Stimulated activated CD8-positive, alpha-beta memory T cell treated with anti-CD3 and anti-CD28 coated beads, Interleukin-12 subunit alpha, Interleukin-12 subunit beta, amount 100 ng/mL, for 4 hours (primary cell): Measurements from ENCODE around the gene GOLGA6B.
"Not testable (repeated sequence)": the region's sequence is repeated elsewhere in the genome, so short reads cannot be mapped to it uniquely, and the experiment has no call there.

Experiments used
- DNase-seq: peaks from one replicate; pipeline ENCODE4 v3.0.0-alpha.2; 2020; ENCODE audit warnings: low read depth

The GOLGA6B gene

GRCh38 chr15:72663931-72664330 is 9.4 kb downstream of the GOLGA6B start:
- not testable (repeated sequence) for DNase-seq

GRCh38 chr15:72665706-72666105 is 11.2 kb downstream of the GOLGA6B start:
- not testable (repeated sequence) for DNase-seq

GRCh38 chr15:72669803-72670202 is 15.3 kb downstream of the GOLGA6B start:
- DNase-seq = not testable (repeated sequence)

- DNase-seq = peak; percentile 37
Measured at GRCh38 chr15:72670656-72671352, 16.3 kb downstream of the GOLGA6B start.

- no peak for DNase-seq
Measured at GRCh38 chr15:72671525-72671924, 17.0 kb downstream of the GOLGA6B start.

GRCh38 chr15:72676838-72677237 is 22.3 kb downstream of the GOLGA6B start:
- no peak for DNase-seq

GRCh38 chr15:72680931-72681330 is 26.4 kb downstream of the GOLGA6B start:
- DNase-seq = no peak

- DNase-seq = no peak
Measured at GRCh38 chr15:72682772-72683171, 28.3 kb downstream of the GOLGA6B start.

- DNase-seq = no peak
Measured at GRCh38 chr15:72685301-72685924, 30.9 kb downstream of the GOLGA6B start.

GRCh38 chr15:72685925-72686794 is 31.7 kb downstream of the GOLGA6B start, which contains the start of the genes BBS4 and HIGD2B:
BBS4 (plus strand) TSS chr15:72686207; CDS start chr15:72686228, 21 bp downstream.
HIGD2B (minus strand) TSS chr15:72686182; CDS start chr15:72676374, 9,808 bp downstream.
- peak; percentile 74 for DNase-seq

GRCh38 chr15:72688697-72689096 is 34.2 kb downstream of the GOLGA6B start:
- DNase-seq = no peak

GRCh38 chr15:72690938-72691337 is 36.4 kb downstream of the GOLGA6B start:
- DNase-seq = no peak

GRCh38 chr15:72698938-72699337 is 44.4 kb downstream of the GOLGA6B start:
- no peak for DNase-seq

GRCh38 chr15:72700076-72700475 is 45.6 kb downstream of the GOLGA6B start:
- no peak for DNase-seq

GRCh38 chr15:72706266-72706665 is 51.8 kb downstream of the GOLGA6B start:
- DNase-seq = no peak

- not testable (repeated sequence) for DNase-seq
Measured at GRCh38 chr15:72708551-72709303, 54.2 kb downstream of the GOLGA6B start.
